DOHH2 (cell line): ENCODE data around the gene C11orf54.

Experiments
- CTCF ChIP-seq: fragments of 200-600 bp; sonication (generic); IDR thresholded peaks from one replicate; pipeline ENCODE4 v1.5.1; 2014; ENCODE audit warnings: antibody characterized with exemption, mild to moderate bottlenecking, low read depth, low read length; ENCODE audit not compliant: poor library complexity, severe bottlenecking
- EZH2phosphoT487 ChIP-seq: fragments of 200-600 bp; sonication (generic); IDR thresholded peaks from 2 replicates; pipeline ENCODE4 v1.6.1; 2017; ENCODE audit warnings: borderline replicate concordance, mild to moderate bottlenecking, antibody characterized with exemption, low read length, moderate library complexity, mixed read lengths

GRCh38 chr11:93773601-93774200 lies 32.2 kb downstream of the C11orf54 start:
- TF ChIP-seq CTCF (no peak), EZH2phosphoT487 (no peak)
